K562 (cell line): ENCODE results near the gene BCAN. TPM values are rescaled to one million over a fixed set of nuclear protein-coding genes. Genes with fewer than 3 reads are reported as not detected.

Source experiments
- BACH1 ChIP-seq: fragments of 200-800 bp; sonication (Bioruptor generic); IDR thresholded peaks from 2 replicates; pipeline ENCODE4 v1.6.1; 2016; ENCODE audit warnings: missing genetic modification characterization, missing compliant biosample characterization
- CCNT2 ChIP-seq: IDR thresholded peaks from 2 replicates; pipeline ENCODE4 v1.6.1; 2011; ENCODE audit warnings: borderline replicate concordance, low read depth, mild to moderate bottlenecking, moderate library complexity, mixed read lengths, low read length; ENCODE audit not compliant: insufficient read length; ENCODE audit errors: extremely low read depth
- EHMT2 ChIP-seq: fragments of 450-650 bp; IDR thresholded peaks from 2 replicates; pipeline ENCODE4 v1.6.1; 2018; ENCODE audit warnings: antibody characterized with exemption
- GABPB2 ChIP-seq: fragments of 250-450 bp; sonication (Bioruptor Pico); conservative IDR thresholded peaks from 2 replicates; pipeline ENCODE4 v1.5.1; 2021; ENCODE audit warnings: mild to moderate bottlenecking
- ILF3 ChIP-seq: fragments of 450-650 bp; IDR thresholded peaks from 2 replicates; pipeline ENCODE4 v1.6.1; 2018; ENCODE audit warnings: antibody characterized with exemption, mild to moderate bottlenecking, moderate library complexity, borderline replicate concordance
- KAT2B ChIP-seq: IDR thresholded peaks from one replicate; pipeline ENCODE4 v1.6.1; 2012; ENCODE audit warnings: low read depth, mild to moderate bottlenecking, control low read depth, inconsistent platforms, low read length, moderate library complexity
- MAFK ChIP-seq: IDR thresholded peaks from 2 replicates; pipeline ENCODE4 v1.6.1; 2011; ENCODE audit warnings: low read length, improper control_type of control experiment
- PRPF4 ChIP-seq: fragments of 200-400 bp; formaldehyde crosslinking; IDR thresholded peaks from one replicate; pipeline ENCODE4 v1.6.1; 2017; ENCODE audit warnings: low read length, low read depth, mild to moderate bottlenecking; ENCODE audit not compliant: insufficient read depth, poor library complexity, severe bottlenecking
- SMC3 ChIP-seq: conservative IDR thresholded peaks from 2 replicates; pipeline ENCODE4 v1.6.1; 2011; ENCODE audit warnings: low read depth, low read length, improper control_type of control experiment; ENCODE audit not compliant: insufficient read depth
- STAT5B ChIP-seq: fragments of 250-450 bp; sonication (Bioruptor Pico); IDR thresholded peaks from 2 replicates; pipeline ENCODE4 v1.8.0; 2021; ENCODE audit warnings: mild to moderate bottlenecking, inconsistent platforms
- TAF1 ChIP-seq: IDR thresholded peaks from 2 replicates; pipeline ENCODE4 v1.6.1; 2011; ENCODE audit warnings: mild to moderate bottlenecking, low read length, moderate library complexity; ENCODE audit not compliant: insufficient read depth, control insufficient read depth, severe bottlenecking; ENCODE audit errors: extremely low read depth
- TBL1XR1 ChIP-seq, 2 experiments: IDR thresholded peaks; 2 replicates each; pipeline ENCODE4 v1.6.1; 2012; ENCODE audit warnings: improper control_type of control experiment in 2 of 2, low read length in 2 of 2, mild to moderate bottlenecking in 1 of 2
- TEAD2 ChIP-seq: fragments of 450-650 bp; IDR thresholded peaks from 2 replicates; pipeline ENCODE4 v1.6.1; 2016; ENCODE audit warnings: missing genetic modification characterization, control low read depth, missing compliant biosample characterization
- ZNF586 ChIP-seq: fragments of 450-650 bp; formaldehyde crosslinking; conservative IDR thresholded peaks from 2 replicates; pipeline ENCODE4 v1.4.0; 2020; ENCODE audit warnings: mild to moderate bottlenecking, moderate library complexity
- polyA plus RNA-seq, 8 experiments: library from polyadenylated mRNA; depleted of rRNA in 4 of 8; stranded (reverse) in 5 of 8; unstranded in 3 of 8; fragments of >200 nt; fragmentation: Nextera tagmentation in 2 of 8; fragmentation: Illumina TruSeq in 1 of 8; extraction: Ambion mirVana in 2 of 8; extraction: Trizol in 1 of 8; gene quantifications; 2 replicates each; pipeline versions ENCODE4 v1.2.1 to v1.2.3, GENCODE V29; 2011 to 2014; ENCODE audit warnings: inconsistent platforms in 1 of 8, missing spikeins in 1 of 8
- total RNA-seq, 7 experiments: library from RNA; depleted of rRNA in 6 of 7; stranded (reverse); fragments of >200 nt in 6 of 7; fragmentation: Illumina TruSeq in 2 of 7; extraction: Trizol in 2 of 7; gene quantifications; 2 replicates each; pipeline versions ENCODE4 v1.2.1 to v1.2.3, GENCODE V29; 2011 to 2021; ENCODE audit warnings: low replicate concordance in 1 of 7
- TF ChIP-seq, protein P1 (sequence below): IDR thresholded peaks from 2 replicates; pipeline ENCODE4 v1.6.1; 2011; ENCODE audit not compliant: insufficient read length; ENCODE audit errors: extremely low read depth
- TF ChIP-seq, protein P2 (sequence below): fragments of 450-650 bp; IDR thresholded peaks from 2 replicates; pipeline ENCODE4 v1.6.1; 2016; ENCODE audit warnings: low read depth, mild to moderate bottlenecking, moderate library complexity
- TF ChIP-seq, protein P3 (sequence below): fragments of 250-450 bp; sonication (Bioruptor Pico); IDR thresholded peaks from 2 replicates; pipeline ENCODE4 v1.5.1; 2021; ENCODE audit warnings: mild to moderate bottlenecking
- TF ChIP-seq, protein P4 (sequence below), 2 experiments: fragments of 450-650 bp; IDR thresholded peaks; 2 replicates each; pipeline ENCODE4 v1.6.1; 2016
- TF ChIP-seq, protein P5 (sequence below), 2 experiments: IDR thresholded peaks in 1 of 2; conservative IDR thresholded peaks in 1 of 2; 2 replicates each; pipeline ENCODE4 v1.6.1; 2016; ENCODE audit warnings: low read depth in 2 of 2, mild to moderate bottlenecking in 1 of 2, missing compliant biosample characterization in 1 of 2, missing genetic modification characterization in 1 of 2, moderate library complexity in 1 of 2

BCAN gene
- total and polyA plus RNA-seq, 9 of the 15 experiments (the other 6 are each of a cell fraction or from before 2014, with no cell fraction given), result 0.04 to 0.33 (median 0.14) TPM; not detected in 5

DNA sequence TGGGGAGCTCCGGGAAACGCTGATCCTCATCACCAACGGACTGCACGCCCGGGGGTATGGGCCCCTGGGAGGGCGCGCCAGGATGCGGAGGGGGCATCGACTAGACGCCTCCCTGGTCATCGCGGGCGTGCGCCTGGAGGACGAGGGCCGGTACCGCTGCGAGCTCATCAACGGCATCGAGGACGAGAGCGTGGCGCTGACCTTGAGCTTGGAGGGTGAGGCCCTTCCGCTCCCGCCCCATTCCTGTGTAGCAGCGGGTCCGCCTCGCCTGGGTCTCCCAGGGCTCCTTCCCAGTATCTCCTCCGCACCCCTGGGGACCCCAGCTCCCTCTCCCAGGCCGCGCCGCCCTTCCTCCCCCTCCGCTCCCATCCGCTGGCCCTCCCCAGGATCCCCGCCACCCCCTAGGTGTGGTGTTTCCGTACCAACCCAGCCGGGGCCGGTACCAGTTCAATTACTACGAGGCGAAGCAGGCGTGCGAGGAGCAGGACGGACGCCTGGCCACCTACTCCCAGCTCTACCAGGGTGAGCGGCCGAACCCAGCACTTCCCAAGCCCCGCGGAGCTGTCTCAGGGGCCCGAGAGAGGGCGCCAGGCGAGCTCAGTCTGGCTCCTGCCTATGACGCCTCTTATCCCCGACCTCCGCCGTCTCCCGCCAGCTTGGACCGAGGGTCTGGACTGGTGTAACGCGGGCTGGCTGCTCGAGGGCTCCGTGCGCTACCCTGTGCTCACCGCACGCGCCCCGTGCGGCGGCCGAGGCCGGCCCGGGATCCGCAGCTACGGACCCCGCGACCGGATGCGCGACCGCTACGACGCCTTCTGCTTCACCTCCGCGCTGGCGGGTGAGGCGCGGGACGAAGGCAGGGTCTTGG lies 17.7 kb upstream of the BCAN start (continued):
- TF ChIP-seq, protein P1, sequence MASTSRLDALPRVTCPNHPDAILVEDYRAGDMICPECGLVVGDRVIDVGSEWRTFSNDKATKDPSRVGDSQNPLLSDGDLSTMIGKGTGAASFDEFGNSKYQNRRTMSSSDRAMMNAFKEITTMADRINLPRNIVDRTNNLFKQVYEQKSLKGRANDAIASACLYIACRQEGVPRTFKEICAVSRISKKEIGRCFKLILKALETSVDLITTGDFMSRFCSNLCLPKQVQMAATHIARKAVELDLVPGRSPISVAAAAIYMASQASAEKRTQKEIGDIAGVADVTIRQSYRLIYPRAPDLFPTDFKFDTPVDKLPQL, result no peak
- TF ChIP-seq CCNT2 (peak; percentile 54), PRPF4 (no peak), KAT2B (no peak), TEAD2 (tag) (no peak), GABPB2 (CRISPR knock-in tag) (no peak), STAT5B (CRISPR knock-in tag) (no peak), ILF3 (no peak), MAFK (no peak), TAF1 (peak; percentile 82), ZNF586 (CRISPR knock-in tag) (no peak), TBL1XR1 (IDR thresholded peaks at IDR 0.05; ENCODE audit: low read length in 2 of 2) (peak in 1 of 2 experiments; percentile 60; a peak in 1 of 4 replicates), EHMT2 (no peak), BACH1 (tag) (no peak), SMC3 (0 out of 2 replicates have a peak, but pooled peaks have one; percentile 10)
- TF ChIP-seq, protein P2, sequence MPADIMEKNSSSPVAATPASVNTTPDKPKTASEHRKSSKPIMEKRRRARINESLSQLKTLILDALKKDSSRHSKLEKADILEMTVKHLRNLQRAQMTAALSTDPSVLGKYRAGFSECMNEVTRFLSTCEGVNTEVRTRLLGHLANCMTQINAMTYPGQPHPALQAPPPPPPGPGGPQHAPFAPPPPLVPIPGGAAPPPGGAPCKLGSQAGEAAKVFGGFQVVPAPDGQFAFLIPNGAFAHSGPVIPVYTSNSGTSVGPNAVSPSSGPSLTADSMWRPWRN, result no peak
- TF ChIP-seq, protein P3, sequence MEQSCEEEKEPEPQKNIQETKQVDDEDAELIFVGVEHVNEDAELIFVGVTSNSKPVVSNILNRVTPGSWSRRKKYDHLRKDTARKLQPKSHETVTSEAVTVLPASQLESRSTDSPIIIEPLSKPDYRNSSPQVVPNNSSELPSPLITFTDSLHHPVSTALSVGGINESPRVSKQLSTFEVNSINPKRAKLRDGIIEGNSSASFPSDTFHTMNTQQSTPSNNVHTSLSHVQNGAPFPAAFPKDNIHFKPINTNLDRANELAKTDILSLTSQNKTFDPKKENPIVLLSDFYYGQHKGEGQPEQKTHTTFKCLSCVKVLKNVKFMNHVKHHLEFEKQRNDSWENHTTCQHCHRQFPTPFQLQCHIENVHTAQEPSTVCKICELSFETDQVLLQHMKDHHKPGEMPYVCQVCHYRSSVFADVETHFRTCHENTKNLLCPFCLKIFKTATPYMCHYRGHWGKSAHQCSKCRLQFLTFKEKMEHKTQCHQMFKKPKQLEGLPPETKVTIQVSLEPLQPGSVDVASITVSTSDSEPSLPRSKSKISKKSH, result no peak
- TF ChIP-seq, protein P4, sequence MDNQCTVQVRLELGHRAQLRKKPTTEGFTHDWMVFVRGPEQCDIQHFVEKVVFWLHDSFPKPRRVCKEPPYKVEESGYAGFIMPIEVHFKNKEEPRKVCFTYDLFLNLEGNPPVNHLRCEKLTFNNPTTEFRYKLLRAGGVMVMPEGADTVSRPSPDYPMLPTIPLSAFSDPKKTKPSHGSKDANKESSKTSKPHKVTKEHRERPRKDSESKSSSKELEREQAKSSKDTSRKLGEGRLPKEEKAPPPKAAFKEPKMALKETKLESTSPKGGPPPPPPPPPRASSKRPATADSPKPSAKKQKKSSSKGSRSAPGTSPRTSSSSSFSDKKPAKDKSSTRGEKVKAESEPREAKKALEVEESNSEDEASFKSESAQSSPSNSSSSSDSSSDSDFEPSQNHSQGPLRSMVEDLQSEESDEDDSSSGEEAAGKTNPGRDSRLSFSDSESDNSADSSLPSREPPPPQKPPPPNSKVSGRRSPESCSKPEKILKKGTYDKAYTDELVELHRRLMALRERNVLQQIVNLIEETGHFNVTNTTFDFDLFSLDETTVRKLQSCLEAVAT (IDR thresholded peaks at IDR 0.05), result peak in 1 of 2 experiments; percentile 43; a peak in 1 of 4 replicates
- TF ChIP-seq, protein P5, sequence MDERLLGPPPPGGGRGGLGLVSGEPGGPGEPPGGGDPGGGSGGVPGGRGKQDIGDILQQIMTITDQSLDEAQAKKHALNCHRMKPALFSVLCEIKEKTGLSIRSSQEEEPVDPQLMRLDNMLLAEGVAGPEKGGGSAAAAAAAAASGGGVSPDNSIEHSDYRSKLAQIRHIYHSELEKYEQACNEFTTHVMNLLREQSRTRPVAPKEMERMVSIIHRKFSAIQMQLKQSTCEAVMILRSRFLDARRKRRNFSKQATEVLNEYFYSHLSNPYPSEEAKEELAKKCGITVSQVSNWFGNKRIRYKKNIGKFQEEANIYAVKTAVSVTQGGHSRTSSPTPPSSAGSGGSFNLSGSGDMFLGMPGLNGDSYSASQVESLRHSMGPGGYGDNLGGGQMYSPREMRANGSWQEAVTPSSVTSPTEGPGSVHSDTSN (CRISPR knock-in tag; IDR thresholded peaks at IDR 0.05; ENCODE audit: low read depth), result no peak
- TF ChIP-seq, protein P5 (tag; conservative IDR thresholded peaks at IDR 0.05; ENCODE audit: low read depth), result no peak
